ENCODE data around the gene SPSB2. TPM values are rescaled to one million over a fixed set of nuclear protein-coding genes. Genes with fewer than 3 reads are reported as not detected.
"Not testable (repeated sequence)": the region's sequence is repeated elsewhere in the genome, so short reads cannot be mapped to it uniquely, and the experiment has no call there.

Gene SPSB2
- polyA plus RNA-seq, 1 of the 3 experiments (the other 2 are of a cell fraction) = 16.9 TPM

- Histone ChIP-seq H3K9me3 (no peaks in the 10 kb centered on the region), H3K4me2 (peak overlapping the region; percentile 100), H4K20me1 (ENCODE audit: insufficient read depth) (peaks cover 44% of the 10 kb centered on the region), H3K9me2 (no peaks in the 10 kb centered on the region), H3K4me1 (ENCODE audit: control insufficient read depth in 1 of 2, insufficient read depth in 2 of 2, low read depth in 1 of 2, low read length in 1 of 2) (peaks cover 37 to 46% of the 10 kb centered on the region in 2 experiments), H3K27ac (ENCODE audit: low read depth in 2 of 2, low read length in 1 of 2) (peak overlapping the region; percentile 23 to 84; a peak in 3 of 4 replicates), H3K79me2 (ENCODE audit: insufficient read depth) (peaks cover 71% of the 10 kb centered on the region), H3K36me3 (replicated peaks in 1 of 2; ENCODE audit: control insufficient read depth in 1 of 2, insufficient read depth in 2 of 2, low read length in 1 of 2) (peaks cover 20 to 26% of the 10 kb centered on the region in 2 experiments), H3F3A (replicated peaks; ENCODE audit: insufficient read depth) (peaks cover 41% of the 10 kb centered on the region), H3K27me3 (ENCODE audit: insufficient read depth) (no peaks in the 10 kb centered on the region), H3K9ac (no peak overlapping the region), H2AFZ (ENCODE audit: low read depth) (no peak overlapping the region), H3K4me3 (ENCODE audit: low read depth in 2 of 2, low read length in 1 of 2) (peak overlapping the region; percentile 64 to 91; a peak in 3 of 4 replicates)
- 0 out of 2 replicates have a peak, but pooled peaks have one; percentile 22 for TF ChIP-seq JUND (IDR thresholded peaks at IDR 0.05)
- 0 out of 2 replicates have a peak, but pooled peaks have one; percentile 2 for TF ChIP-seq PBX3 (IDR thresholded peaks at IDR 0.05)
- 0 out of 2 replicates have a peak, but pooled peaks have one; percentile 10 for TF ChIP-seq SIN3A (IDR thresholded peaks at IDR 0.05; ENCODE audit: borderline replicate concordance, low read depth, low read length)
- TF ChIP-seq SMC3 (IDR thresholded peaks at IDR 0.05; ENCODE audit: low read depth, low read length) = no peak
- TF ChIP-seq POLR2AphosphoS5 (IDR thresholded peaks at IDR 0.05; ENCODE audit: low read depth, low read length) = peak; percentile 59
- ChIA-PET CTCF (interaction anchor here (0.7 to 10.9 kb wide), 25 partner anchors 10 to 257 kb away, joined by 3 to 164 read pairs (median 7); partner anchors contain the start of genes CDCA3, ENO2, GNB3 and GPR162), POLR2A (interaction anchor here (0.6 to 4.0 kb wide), 6 partner anchors 10 to 43 kb away, joined by 4 to 45 read pairs (median 8); partner anchors contain the start of genes CDCA3, GNB3, P3H3 and USP5)
- no peak for DNase-seq
- WGBS (ENCODE audit: low lambda C conversion rate) = 73% methylated on average over 12 of the region's 12 CpGs
These were observed 1.8 kb downstream of the SPSB2 start for GRCh38 chr12:6871052-6871957.

GRCh38 chr12:6870304-6870703 is 2.8 kb downstream of the SPSB2 start:
- not testable (repeated sequence) for H2AFZ ChIP-seq (ENCODE audit: low read depth); H3K9me2 ChIP-seq; DNase-seq; H3K9me3 ChIP-seq; H3K9ac ChIP-seq; H3K4me3 ChIP-seq (ENCODE audit: low read depth in 2 of 2, low read length in 1 of 2); H3K27me3 ChIP-seq (ENCODE audit: insufficient read depth)
- CTCF ChIA-PET = interaction anchor here (0.9 to 10.9 kb wide), 13 partner anchors 13 to 171 kb away, joined by 3 to 164 read pairs (median 13); partner anchors contain the start of genes CDCA3, ENO2, LRRC23 and MLF2
- Histone ChIP-seq H4K20me1 (ENCODE audit: insufficient read depth) (peaks cover 44% of the 10 kb centered on the region), H3F3A (replicated peaks; ENCODE audit: insufficient read depth) (peaks cover 41% of the 10 kb centered on the region), H3K79me2 (ENCODE audit: insufficient read depth) (peaks cover 66% of the 10 kb centered on the region), H3K27ac (ENCODE audit: low read depth in 2 of 2, low read length in 1 of 2) (peak overlapping the region in 1 of 2 experiments; percentile 16; a peak in 1 of 4 replicates), H3K36me3 (replicated peaks in 1 of 2; ENCODE audit: control insufficient read depth in 1 of 2, insufficient read depth in 2 of 2, low read length in 1 of 2) (peaks cover 20 to 22% of the 10 kb centered on the region in 2 experiments), H3K4me1 (ENCODE audit: control insufficient read depth in 1 of 2, insufficient read depth in 2 of 2, low read depth in 1 of 2, low read length in 1 of 2) (peaks cover 38 to 46% of the 10 kb centered on the region in 2 experiments), H3K4me2 (peak overlapping the region; percentile 99; the same call in 1 of the 2 replicates)
- whole genome bisulfite sequencing (ENCODE audit: low lambda C conversion rate) = 100% methylated on average over 2 of the region's 4 CpGs
- POLR2A ChIA-PET = interaction anchor here (1.4 to 2.2 kb wide), 4 partner anchors 14 to 146 kb away, joined by 3 to 13 read pairs (median 4); partner anchors contain the start of genes C12orf57, COPS7A and RNU7-1

Data from SK-N-SH (cell line).